Measurements from ENCODE around the gene SRRM4. TPM values are rescaled to one million over a fixed set of nuclear protein-coding genes. Genes with fewer than 3 reads are reported as not detected.

The SRRM4 gene
- total RNA-seq, 1 experiment from 2014 or later = 1.4 TPM

DNA sequence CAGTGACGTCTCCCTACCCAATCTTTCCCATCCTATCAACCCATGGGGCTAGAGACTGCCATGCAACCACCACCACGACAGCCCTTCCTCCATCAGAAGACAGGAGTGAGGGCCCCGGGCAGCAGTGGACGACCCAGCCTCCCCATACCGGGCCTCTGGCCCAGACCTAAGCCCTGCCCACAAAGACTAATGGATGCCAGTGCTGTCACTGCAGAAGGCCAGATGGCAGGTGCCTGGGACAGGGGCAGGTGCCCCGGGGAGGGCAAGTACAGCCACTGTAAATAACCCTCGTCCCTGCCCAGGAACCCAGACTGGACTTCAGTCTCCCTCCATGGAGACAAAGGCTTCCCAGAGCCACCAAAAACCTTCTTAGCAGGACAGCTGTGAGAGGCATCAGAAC is 177.1 kb downstream of the SRRM4 start:
- no peak for DNase-seq
- Histone ChIP-seq H2BK12ac (ENCODE audit: insufficient read length, low read depth, low read length) (no peak overlapping the region), H4K8ac (replicated peaks; ENCODE audit: insufficient read length, low read depth, low read length) (no peak overlapping the region), H3K9me3 (ENCODE audit: control insufficient read depth, low read depth, low read length) (no peaks in the 10 kb centered on the region), H3K56ac (ENCODE audit: insufficient read length, low read depth, low read length) (no peak overlapping the region), H3K4me2 (ENCODE audit: insufficient read depth, insufficient read length, low read length) (no peak overlapping the region), H3K4ac (ENCODE audit: low read depth, low read length) (no peak overlapping the region), H2AFZ (ENCODE audit: low read length) (no peak overlapping the region), H3K18ac (ENCODE audit: insufficient read length, low read depth, low read length) (no peak overlapping the region), H3K27me3 (ENCODE audit: insufficient read depth, low read length) (no peaks in the 10 kb centered on the region), H3K14ac (ENCODE audit: insufficient read depth, low read length) (no peak overlapping the region), H2BK120ac (ENCODE audit: low read depth, low read length, poor library complexity, severe bottlenecking) (no peak overlapping the region), H3K27ac (ENCODE audit: insufficient read length, low read depth, low read length) (no peak overlapping the region), H3K4me1 (ENCODE audit: insufficient read depth, low read length) (peaks cover 4% of the 10 kb centered on the region; the same call in 1 of the 2 replicates), H3K79me1 (ENCODE audit: insufficient read depth, low read depth, low read length, poor library complexity, severe bottlenecking) (no peaks in the 10 kb centered on the region), H4K5ac (ENCODE audit: insufficient read length, low read depth, low read length) (no peak overlapping the region), H3K23ac (ENCODE audit: insufficient read length, low read depth, low read length) (no peak overlapping the region), H3K23me2 (ENCODE audit: insufficient read length, low read depth, low read length, poor library complexity, severe bottlenecking) (peaks cover 9% of the 10 kb centered on the region), H2AK5ac (ENCODE audit: insufficient read length, low read length) (no peak overlapping the region), H3T11ph (ENCODE audit: low read length) (no peak overlapping the region), H2BK20ac (ENCODE audit: low read depth, low read length, poor library complexity, severe bottlenecking) (no peak overlapping the region), H2BK15ac (ENCODE audit: low read depth, low read length) (no peak overlapping the region), H3K79me2 (ENCODE audit: insufficient read depth, low read length) (no peaks in the 10 kb centered on the region), H2BK5ac (ENCODE audit: insufficient read length, low read length) (no peak overlapping the region), H4K91ac (ENCODE audit: insufficient read length, low read depth, low read length) (no peak overlapping the region), H3K9ac (ENCODE audit: extremely low read depth, insufficient read length, low read length) (no peak overlapping the region), H4K20me1 (ENCODE audit: control insufficient read depth, insufficient read depth, insufficient read length) (no peaks in the 10 kb centered on the region)
- no CpG with 5 or more reads among the region's 7 CpGs for WGBS (ENCODE audit: extremely low coverage, insufficient read length, low lambda C conversion rate)
- TF ChIP-seq, protein P1, sequence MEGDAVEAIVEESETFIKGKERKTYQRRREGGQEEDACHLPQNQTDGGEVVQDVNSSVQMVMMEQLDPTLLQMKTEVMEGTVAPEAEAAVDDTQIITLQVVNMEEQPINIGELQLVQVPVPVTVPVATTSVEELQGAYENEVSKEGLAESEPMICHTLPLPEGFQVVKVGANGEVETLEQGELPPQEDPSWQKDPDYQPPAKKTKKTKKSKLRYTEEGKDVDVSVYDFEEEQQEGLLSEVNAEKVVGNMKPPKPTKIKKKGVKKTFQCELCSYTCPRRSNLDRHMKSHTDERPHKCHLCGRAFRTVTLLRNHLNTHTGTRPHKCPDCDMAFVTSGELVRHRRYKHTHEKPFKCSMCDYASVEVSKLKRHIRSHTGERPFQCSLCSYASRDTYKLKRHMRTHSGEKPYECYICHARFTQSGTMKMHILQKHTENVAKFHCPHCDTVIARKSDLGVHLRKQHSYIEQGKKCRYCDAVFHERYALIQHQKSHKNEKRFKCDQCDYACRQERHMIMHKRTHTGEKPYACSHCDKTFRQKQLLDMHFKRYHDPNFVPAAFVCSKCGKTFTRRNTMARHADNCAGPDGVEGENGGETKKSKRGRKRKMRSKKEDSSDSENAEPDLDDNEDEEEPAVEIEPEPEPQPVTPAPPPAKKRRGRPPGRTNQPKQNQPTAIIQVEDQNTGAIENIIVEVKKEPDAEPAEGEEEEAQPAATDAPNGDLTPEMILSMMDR (conservative IDR thresholded peaks at IDR 0.05) = no peak
- Mint-ChIP-seq H3K36me3 (ENCODE audit: insufficient read depth in 1 of 3, low read depth in 3 of 3) (peaks cover 7 to 10% (median 7%) of the 10 kb centered on the region in 3 experiments; a peak in 3 of 7 replicates), H3K9me3 (no peaks in the 10 kb centered on the region; a peak in 1 of 5 replicates), H3K4me1 (peaks cover 9 to 22% of the 10 kb centered on the region in 2 experiments), H3K27ac (no peak overlapping the region), H3K4me3 (no peak overlapping the region), H3K27me3 (ENCODE audit: low read depth) (peaks cover 3% of the 10 kb centered on the region)

Data from H9 (cell line).